Breast epithelium (tissue), 4 donors: ENCODE measurements around the gene SETD3. TPM values are rescaled to one million over a fixed set of nuclear protein-coding genes. Genes with fewer than 3 reads are reported as not detected.

ENCODE experiments used
- DNase-seq, 2 donors: peaks; one replicate each; pipeline ENCODE4 v3.0.0-alpha.2; 2019; ENCODE audit warnings: low spot score in 2 of 2
- H3K27ac ChIP-seq, 2 donors: fragments of 200-600 bp; sonication (generic) in 1 of 2; one replicate each; pipeline ENCODE4 v1.5.1; 2016 to 2019; ENCODE audit warnings: mild to moderate bottlenecking in 1 of 2
- H3K27me3 ChIP-seq, 2 donors: fragments of 200-600 bp; sonication (generic) in 1 of 2; one replicate each; pipeline versions ENCODE4 v1.5.1 to v1.6.0; 2017 to 2019; ENCODE audit warnings: control low read depth in 1 of 2, mild to moderate bottlenecking in 1 of 2
- H3K36me3 ChIP-seq: fragments of 200-600 bp; one replicate; pipeline ENCODE4 v1.5.1; 2019
- H3K4me1 ChIP-seq, 2 donors: fragments of 200-600 bp; sonication (generic); one replicate each; pipeline ENCODE4 v1.5.1; 2016 to 2019; ENCODE audit warnings: control low read depth in 1 of 2
- H3K4me3 ChIP-seq, 3 donors: fragments of 200-600 bp; sonication (generic); 1 replicate in 2 of 3; 2 replicates in 1 of 3; pipeline ENCODE4 v1.5.1; 2016 to 2019; ENCODE audit warnings: mild to moderate bottlenecking in 3 of 3, moderate library complexity in 2 of 3
- H3K9me3 ChIP-seq, 2 donors: fragments of 200-600 bp; sonication (generic) in 1 of 2; one replicate each; pipeline ENCODE4 v1.5.1; 2016 to 2019; ENCODE audit warnings: control low read depth in 1 of 2
- CTCF ChIP-seq, 3 donors: fragments of 450-650 bp; IDR thresholded peaks; one replicate each; pipeline ENCODE4 v1.5.1; 2016 to 2017; ENCODE audit warnings: antibody characterized with exemption in 3 of 3, mild to moderate bottlenecking in 3 of 3, moderate library complexity in 3 of 3
- POLR2A ChIP-seq: fragments of 450-650 bp; IDR thresholded peaks from one replicate; pipeline ENCODE4 v1.6.1; 2016; ENCODE audit warnings: antibody characterized with exemption, mild to moderate bottlenecking, moderate library complexity
- POLR2AphosphoS5 ChIP-seq, 3 donors: sonication (generic); formaldehyde crosslinking; IDR thresholded peaks; one replicate each; pipeline ENCODE4 v1.6.1; 2017; ENCODE audit warnings: antibody characterized with exemption in 3 of 3
- intact Hi-C: fragments of 100-400 bp; cut with DNase I; formaldehyde crosslinking; loops from one replicate; pipeline ENCODE4 v1.15.1; 2023; ENCODE audit warnings: low total_unique reads
- total RNA-seq, 3 donors: library from RNA; depleted of rRNA; stranded (reverse); fragments of >200 nt; gene quantifications; one replicate each; pipeline ENCODE4 v1.1.0, GENCODE V29; 2016

Gene SETD3
- total RNA-seq, 3 donors from 2014 or later: 79.0 to 101 (median 89.9) TPM

GRCh38 chr14:99384450-99385417 is 95.9 kb downstream of the SETD3 start:
- H3K36me3 ChIP-seq: no peaks in the 10 kb centered on the region
- DNase-seq: no peak
- no peaks in the 10 kb centered on the region for H3K9me3 ChIP-seq
- no peak overlapping the region for H3K27ac ChIP-seq
- no peak overlapping the region for H3K4me3 ChIP-seq
- TF ChIP-seq CTCF (IDR thresholded peaks at IDR 0.05) (no peak), POLR2A (no peak), POLR2AphosphoS5 (IDR thresholded peaks at IDR 0.05) (no peak)
- intact Hi-C loops: no loop called here
- H3K27me3 ChIP-seq: peaks cover 0 to 40% of the 10 kb centered on the region in 2 donors
- H3K4me1 ChIP-seq: no peaks in the 10 kb centered on the region

GRCh38 chr14:99383472-99384449 is 96.9 kb downstream of the SETD3 start:
- TF ChIP-seq CTCF (IDR thresholded peaks at IDR 0.05) (no peak), POLR2AphosphoS5 (IDR thresholded peaks at IDR 0.05) (no peak), POLR2A (no peak)
- Histone ChIP-seq H3K36me3 (no peaks in the 10 kb centered on the region), H3K27me3 (peaks cover 0 to 40% of the 10 kb centered on the region in 2 donors), H3K4me3 (no peak overlapping the region), H3K9me3 (no peaks in the 10 kb centered on the region), H3K27ac (no peak overlapping the region), H3K4me1 (no peaks in the 10 kb centered on the region)
- intact Hi-C loops: no loop called here
- DNase-seq: no peak

DNA sequence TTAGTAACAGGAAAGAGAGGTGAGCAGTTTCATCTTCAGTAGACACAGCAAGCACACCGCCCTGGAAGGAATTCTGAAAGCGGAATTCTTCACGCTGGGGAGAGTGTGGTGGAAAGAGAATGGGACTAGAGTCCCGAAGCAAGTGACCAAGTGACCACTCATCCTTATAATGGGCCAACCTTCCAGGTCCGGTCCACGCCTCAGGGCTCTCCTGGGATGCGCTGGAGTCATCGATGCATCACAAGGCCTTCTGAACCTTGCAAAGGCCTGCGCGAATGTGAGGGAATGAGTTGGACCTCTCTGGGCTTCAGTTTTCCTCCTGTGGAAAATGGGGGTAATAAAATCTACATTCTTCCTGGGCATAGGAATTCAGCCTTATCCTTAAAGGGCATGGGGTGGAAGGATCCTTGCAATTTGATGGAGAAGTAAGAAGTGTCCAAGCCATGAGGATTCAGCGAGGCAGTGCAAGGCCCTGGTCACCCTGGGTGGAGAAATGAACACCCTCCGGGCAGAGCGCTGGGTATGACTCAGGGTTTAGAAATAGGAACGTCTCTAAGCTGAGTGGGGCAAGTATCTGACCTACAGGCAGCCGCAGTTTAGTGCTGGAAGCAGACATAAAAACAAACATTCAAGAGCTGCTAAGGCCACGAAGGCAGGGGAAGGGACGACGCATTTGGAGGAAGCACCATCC is 97.7 kb downstream of the SETD3 start:
- H3K9me3 ChIP-seq: no peaks in the 10 kb centered on the region
- no peak for TF ChIP-seq CTCF (IDR thresholded peaks at IDR 0.05)
- peaks cover 0 to 40% of the 10 kb centered on the region in 2 donors for H3K27me3 ChIP-seq
- H3K27ac ChIP-seq: no peak overlapping the region
- no peak overlapping the region for H3K4me3 ChIP-seq
- intact Hi-C loops: no loop called here
- no peaks in the 10 kb centered on the region for H3K4me1 ChIP-seq
- DNase-seq: no peak
- H3K36me3 ChIP-seq: no peaks in the 10 kb centered on the region

- TF ChIP-seq POLR2AphosphoS5 (IDR thresholded peaks at IDR 0.05) (no peak), CTCF (IDR thresholded peaks at IDR 0.05) (no peak), POLR2A (no peak)
- intact Hi-C loops: no loop called here
- no peaks in the 10 kb centered on the region for H3K4me1 ChIP-seq
- H3K9me3 ChIP-seq: no peaks in the 10 kb centered on the region
- H3K27ac ChIP-seq: no peak overlapping the region
- H3K27me3 ChIP-seq: peaks cover 0 to 40% of the 10 kb centered on the region in 2 donors
- DNase-seq: no peak
- H3K4me3 ChIP-seq: no peak overlapping the region
- H3K36me3 ChIP-seq: no peaks in the 10 kb centered on the region
Measured at GRCh38 chr14:99382071-99382470, 98.6 kb downstream of the SETD3 start.
